ENCODE results near the gene CDKN2B-AS1. TPM values are rescaled to one million over a fixed set of nuclear protein-coding genes. Genes with fewer than 3 reads are reported as not detected.

Gene CDKN2B-AS1
- total and polyA plus RNA-seq, 2 of the 13 experiments (the other 11 are each of a cell fraction or from before 2014, with no cell fraction given), result 0.64 to 2.3 TPM

DNA sequence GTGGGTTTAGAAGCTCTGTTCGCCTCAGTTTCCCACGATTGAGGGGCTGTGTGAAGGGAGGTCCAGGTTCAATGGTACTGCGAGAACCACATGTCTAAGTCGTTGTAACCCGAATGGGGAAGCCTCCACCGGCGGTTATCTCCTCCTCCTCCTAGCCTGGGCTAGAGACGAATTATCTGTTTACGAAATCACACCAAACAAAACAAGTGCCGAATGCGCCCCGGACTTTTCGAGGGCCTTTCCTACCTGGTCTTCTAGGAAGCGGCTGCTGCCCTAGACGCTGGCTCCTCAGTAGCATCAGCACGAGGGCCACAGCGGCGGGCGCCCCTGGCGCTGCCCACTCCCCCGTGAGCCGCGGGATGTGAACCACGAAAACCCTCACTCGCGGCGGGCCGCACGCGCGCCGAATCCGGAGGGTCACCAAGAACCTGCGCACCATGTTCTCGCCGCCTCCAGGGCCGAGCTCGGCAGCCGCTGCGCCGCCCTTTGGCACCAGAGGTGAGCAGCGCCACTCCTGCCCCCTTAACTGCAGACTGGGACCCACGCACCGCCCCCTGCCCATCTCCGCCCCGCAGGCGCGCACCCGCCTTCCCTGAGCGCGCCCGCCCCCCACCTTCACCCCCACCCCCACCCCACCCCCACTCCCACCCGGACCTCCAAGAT lies 567 bp upstream of the CDKN2B-AS1 start, which contains the start of gene CDKN2A (continued):
- TF ChIP-seq, protein P1, sequence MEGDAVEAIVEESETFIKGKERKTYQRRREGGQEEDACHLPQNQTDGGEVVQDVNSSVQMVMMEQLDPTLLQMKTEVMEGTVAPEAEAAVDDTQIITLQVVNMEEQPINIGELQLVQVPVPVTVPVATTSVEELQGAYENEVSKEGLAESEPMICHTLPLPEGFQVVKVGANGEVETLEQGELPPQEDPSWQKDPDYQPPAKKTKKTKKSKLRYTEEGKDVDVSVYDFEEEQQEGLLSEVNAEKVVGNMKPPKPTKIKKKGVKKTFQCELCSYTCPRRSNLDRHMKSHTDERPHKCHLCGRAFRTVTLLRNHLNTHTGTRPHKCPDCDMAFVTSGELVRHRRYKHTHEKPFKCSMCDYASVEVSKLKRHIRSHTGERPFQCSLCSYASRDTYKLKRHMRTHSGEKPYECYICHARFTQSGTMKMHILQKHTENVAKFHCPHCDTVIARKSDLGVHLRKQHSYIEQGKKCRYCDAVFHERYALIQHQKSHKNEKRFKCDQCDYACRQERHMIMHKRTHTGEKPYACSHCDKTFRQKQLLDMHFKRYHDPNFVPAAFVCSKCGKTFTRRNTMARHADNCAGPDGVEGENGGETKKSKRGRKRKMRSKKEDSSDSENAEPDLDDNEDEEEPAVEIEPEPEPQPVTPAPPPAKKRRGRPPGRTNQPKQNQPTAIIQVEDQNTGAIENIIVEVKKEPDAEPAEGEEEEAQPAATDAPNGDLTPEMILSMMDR (CRISPR knock-in tag; IDR thresholded peaks at IDR 0.05), result peak; percentile 29

- Histone ChIP-seq H4K20me1 (ENCODE audit: insufficient read depth, low read length) (no peaks in the 10 kb centered on the region), H2AFZ (ENCODE audit: low read length) (no peak overlapping the region), H3K27ac (ENCODE audit: extremely low read length, insufficient read depth, low read length) (no peak overlapping the region), H3K79me2 (ENCODE audit: insufficient read depth, low read length) (no peaks in the 10 kb centered on the region), H3K36me3 (replicated peaks in 1 of 2; ENCODE audit: control insufficient read depth in 1 of 2, insufficient read depth in 2 of 2, low read length in 2 of 2) (no peaks in the 10 kb centered on the region), H3K9ac (ENCODE audit: insufficient read depth, low read depth, low read length) (no peak overlapping the region), H3K4me1 (ENCODE audit: insufficient read depth, low read length) (peaks cover 9% of the 10 kb centered on the region), H3K27me3 (ENCODE audit: control insufficient read depth in 1 of 2, insufficient read depth in 2 of 2, low read length in 2 of 2) (peaks cover 0 to 17% of the 10 kb centered on the region in 2 experiments; a peak in 1 of 5 replicates), H3K9me3 (ENCODE audit: low read length) (no peaks in the 10 kb centered on the region), H3K4me3 (replicated peaks in 1 of 3; ENCODE audit: insufficient read depth in 1 of 3, low read depth in 2 of 3, low read length in 3 of 3) (peak overlapping the region; percentile 60 to 82 (median 77)), H3K4me2 (ENCODE audit: low read depth, low read length) (peak overlapping the region; percentile 96)
- POLR2A ChIA-PET, result interaction anchor here (1.4 kb wide), 1 partner anchor 14 kb away, joined by 4 read pairs; the partner anchor contains the start of gene CDKN2B
- intact Hi-C loops (cut with micrococcal nuclease; ENCODE audit: unreplicated experiment), result no loop called here
- CTCF ChIA-PET (ENCODE audit: low intra/inter-chr PET ratio, low total read pairs), result interaction anchor here (1.8 kb wide), 1 partner anchor 181 kb away, joined by 7 read pairs; no protein-coding TSS in a partner anchor
- ATAC-seq, result peak; percentile 73
- no TSS peak for BruUV-seq (replicated peaks)
- no peak for DNase-seq (ENCODE audit: low spot score)
- in situ Hi-C loops (cut with HindIII; ENCODE audit: extremely low pct_ligation_motif_present, low pct_unique_long_range_greater_than_20kb), result loop anchor here (10.0 kb wide), 1 partner anchor 240 kb away; no protein-coding TSS in a partner anchor
- no peak for FAIRE-seq
- WGBS (ENCODE audit: low lambda C conversion rate), result 3% methylated on average over 34 of the region's 56 CpGs
- TF ChIP-seq NONO (IDR thresholded peaks at IDR 0.05), result no peak
- 0 out of 2 replicates have a peak, but pooled peaks have one; percentile 6 for TF ChIP-seq NONO (CRISPR knock-in tag; conservative IDR thresholded peaks at IDR 0.05)
- TF ChIP-seq REXO4 (CRISPR knock-in tag; IDR thresholded peaks at IDR 0.05; ENCODE audit: borderline replicate concordance), result no peak
- peak; percentile 36; the same call in 1 of the 2 replicates for TF ChIP-seq ZNF501 (CRISPR knock-in tag; IDR thresholded peaks at IDR 0.05)
- TF ChIP-seq, protein P2, sequence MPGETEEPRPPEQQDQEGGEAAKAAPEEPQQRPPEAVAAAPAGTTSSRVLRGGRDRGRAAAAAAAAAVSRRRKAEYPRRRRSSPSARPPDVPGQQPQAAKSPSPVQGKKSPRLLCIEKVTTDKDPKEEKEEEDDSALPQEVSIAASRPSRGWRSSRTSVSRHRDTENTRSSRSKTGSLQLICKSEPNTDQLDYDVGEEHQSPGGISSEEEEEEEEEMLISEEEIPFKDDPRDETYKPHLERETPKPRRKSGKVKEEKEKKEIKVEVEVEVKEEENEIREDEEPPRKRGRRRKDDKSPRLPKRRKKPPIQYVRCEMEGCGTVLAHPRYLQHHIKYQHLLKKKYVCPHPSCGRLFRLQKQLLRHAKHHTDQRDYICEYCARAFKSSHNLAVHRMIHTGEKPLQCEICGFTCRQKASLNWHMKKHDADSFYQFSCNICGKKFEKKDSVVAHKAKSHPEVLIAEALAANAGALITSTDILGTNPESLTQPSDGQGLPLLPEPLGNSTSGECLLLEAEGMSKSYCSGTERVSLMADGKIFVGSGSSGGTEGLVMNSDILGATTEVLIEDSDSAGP (CRISPR knock-in tag; IDR thresholded peaks at IDR 0.05; ENCODE audit: borderline replicate concordance), result peak; percentile 59; the same call in 1 of the 2 replicates
- TF ChIP-seq HNRNPK (IDR thresholded peaks at IDR 0.05; ENCODE audit: low read depth, low read length, poor library complexity, severe bottlenecking), result peak; percentile 42
- TF ChIP-seq, protein P3, sequence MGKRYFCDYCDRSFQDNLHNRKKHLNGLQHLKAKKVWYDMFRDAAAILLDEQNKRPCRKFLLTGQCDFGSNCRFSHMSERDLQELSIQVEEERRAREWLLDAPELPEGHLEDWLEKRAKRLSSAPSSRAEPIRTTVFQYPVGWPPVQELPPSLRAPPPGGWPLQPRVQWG (CRISPR knock-in tag; IDR thresholded peaks at IDR 0.05; ENCODE audit: borderline replicate concordance, low read depth), result no peak
- no peak for TF ChIP-seq ZC3H4 (CRISPR knock-in tag; IDR thresholded peaks at IDR 0.05; ENCODE audit: borderline replicate concordance)
- TF ChIP-seq ZBTB8A (CRISPR knock-in tag; IDR thresholded peaks at IDR 0.05; ENCODE audit: borderline replicate concordance, low read depth), result no peak
- peak; percentile 78 for TF ChIP-seq RFX3 (CRISPR knock-in tag; IDR thresholded peaks at IDR 0.05)
- no peak for TF ChIP-seq ZNF7 (CRISPR knock-in tag; IDR thresholded peaks at IDR 0.05)
- peak; percentile 75; the same call in 1 of the 2 replicates for TF ChIP-seq EZH2 (conservative IDR thresholded peaks at IDR 0.05; ENCODE audit: low read depth, low read length)
- no peak for TF ChIP-seq SMARCE1 (IDR thresholded peaks at IDR 0.05; ENCODE audit: borderline replicate concordance)
- no peak for TF ChIP-seq TBP (CRISPR knock-in tag; IDR thresholded peaks at IDR 0.05)
- TF ChIP-seq RBM39 (IDR thresholded peaks at IDR 0.05; ENCODE audit: low read depth, low read length, poor library complexity, severe bottlenecking), result peak; percentile 31
- no peak for TF ChIP-seq MTA3 (CRISPR knock-in tag; IDR thresholded peaks at IDR 0.05)
- TF ChIP-seq ZNF335 (CRISPR knock-in tag; IDR thresholded peaks at IDR 0.05), result no peak
Observed at GRCh38 chr9:21995006-21995665, 545 bp downstream of the CDKN2B-AS1 start.

Data from HepG2 (cell line).